ENCODE results near the gene ASTN2. TPM values are rescaled to one million over a fixed set of nuclear protein-coding genes. Genes with fewer than 3 reads are reported as not detected.

ASTN2 gene
- total RNA-seq, 1 donor from 2014 or later: 0.53 TPM

DNA sequence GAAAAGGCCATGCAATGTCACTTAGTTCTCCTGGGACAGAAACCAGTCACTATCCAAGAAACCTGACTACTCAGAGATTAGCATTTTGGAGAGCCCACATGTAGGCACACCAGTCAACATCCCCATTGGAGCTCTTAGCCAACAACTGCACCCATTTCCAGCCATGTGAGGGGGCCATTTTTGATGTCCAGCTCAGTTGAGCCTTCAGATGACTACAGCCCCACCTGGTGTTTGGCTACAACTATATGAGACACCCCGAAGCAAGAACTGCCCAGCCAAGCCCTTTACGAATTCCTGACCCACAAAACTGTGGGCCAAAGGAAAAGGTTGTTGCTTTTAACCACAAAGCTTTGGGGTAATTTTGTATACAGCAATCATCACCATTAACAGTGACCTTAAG, 300.1 kb downstream of the ASTN2 start:
- H3K4me3 ChIP-seq (ENCODE audit: low read depth, low read length): no peak overlapping the region
- DNase-seq (ENCODE audit: low read depth): no peak
- no peaks in the 10 kb centered on the region for H3K36me3 ChIP-seq (ENCODE audit: control insufficient read depth, insufficient read depth, low read length)
- peak; percentile 14 for TF ChIP-seq CTCF (IDR thresholded peaks at IDR 0.05; ENCODE audit: insufficient read depth, low read length, severe bottlenecking)
- no peaks in the 10 kb centered on the region for H3K27me3 ChIP-seq (ENCODE audit: control insufficient read depth, insufficient read depth, low read length)
- FAIRE-seq: peak; percentile 76

- FAIRE-seq (peak; percentile 55), DNase-seq (ENCODE audit: low read depth) (no peak)
- TF ChIP-seq CTCF (IDR thresholded peaks at IDR 0.05; ENCODE audit: insufficient read depth, low read length, severe bottlenecking): no peak
- no peak overlapping the region for H3K4me3 ChIP-seq (ENCODE audit: low read depth, low read length)
- no peaks in the 10 kb centered on the region for H3K36me3 ChIP-seq (ENCODE audit: control insufficient read depth, insufficient read depth, low read length)
- no peaks in the 10 kb centered on the region for H3K27me3 ChIP-seq (ENCODE audit: control insufficient read depth, insufficient read depth, low read length)
Observed at GRCh38 chr9:117104716-117105495, 310.0 kb downstream of the ASTN2 start.

DNA sequence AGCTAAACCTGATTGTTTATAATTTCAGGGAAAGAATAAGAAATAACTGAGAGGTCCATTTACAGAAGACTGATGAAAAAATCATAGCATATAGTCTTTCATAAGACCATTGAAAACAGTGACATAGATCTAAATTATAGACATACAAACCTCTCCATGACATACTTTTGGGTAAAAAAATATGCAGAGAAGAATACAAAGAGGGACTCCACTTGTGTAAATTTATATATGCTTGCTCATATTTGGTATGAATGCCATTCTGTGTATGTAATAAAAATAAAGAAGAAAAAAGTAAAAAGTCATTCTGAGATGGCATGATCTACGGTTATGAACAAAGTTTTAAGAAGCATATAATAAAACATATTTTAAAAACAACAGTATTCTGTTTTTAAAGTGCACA, 310.7 kb downstream of the ASTN2 start:
- FAIRE-seq (no peak), DNase-seq (ENCODE audit: low read depth) (no peak)
- no peaks in the 10 kb centered on the region for H3K27me3 ChIP-seq (ENCODE audit: control insufficient read depth, insufficient read depth, low read length)
- TF ChIP-seq CTCF (IDR thresholded peaks at IDR 0.05; ENCODE audit: insufficient read depth, low read length, severe bottlenecking): no peak
- H3K36me3 ChIP-seq (ENCODE audit: control insufficient read depth, insufficient read depth, low read length): no peaks in the 10 kb centered on the region
- H3K4me3 ChIP-seq (ENCODE audit: low read depth, low read length): no peak overlapping the region

DNA sequence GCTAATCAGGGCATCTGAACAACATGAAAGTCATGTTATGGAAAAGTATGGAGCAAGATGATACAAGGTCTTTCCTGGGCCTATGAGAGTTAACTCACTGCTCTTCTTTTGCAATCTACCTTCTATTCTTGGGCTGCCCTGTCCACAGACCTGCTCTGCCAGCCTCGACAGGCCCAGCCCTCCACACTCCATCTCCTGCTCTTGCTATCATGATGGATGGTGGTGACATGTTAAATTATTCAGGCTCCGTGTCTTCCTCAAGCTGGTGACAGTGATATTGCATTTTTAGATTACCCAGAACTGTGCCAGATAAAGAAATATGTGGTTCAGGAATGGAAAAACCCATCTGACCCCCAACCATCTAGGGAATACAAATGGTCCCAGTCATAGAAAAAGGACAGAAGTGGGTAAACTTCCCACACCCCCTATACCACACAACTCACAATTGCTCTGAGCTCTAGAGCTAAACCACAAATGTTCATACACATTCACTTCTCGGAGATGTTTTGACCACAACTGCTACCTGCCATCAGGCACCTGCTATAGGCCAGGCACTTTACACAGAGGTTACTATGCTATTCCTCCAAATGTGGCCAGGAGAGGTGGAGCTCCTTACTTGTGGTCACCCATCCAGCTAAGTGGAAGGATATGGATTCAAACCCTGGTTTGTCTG, 311.3 kb downstream of the ASTN2 start:
- Histone ChIP-seq H3K36me3 (ENCODE audit: control insufficient read depth, insufficient read depth, low read length) (no peaks in the 10 kb centered on the region), H3K4me3 (ENCODE audit: low read depth, low read length) (no peak overlapping the region), H3K27me3 (ENCODE audit: control insufficient read depth, insufficient read depth, low read length) (no peaks in the 10 kb centered on the region)
- FAIRE-seq: no peak
- no peak for DNase-seq (ENCODE audit: low read depth)
- TF ChIP-seq CTCF (IDR thresholded peaks at IDR 0.05; ENCODE audit: insufficient read depth, low read length, severe bottlenecking): no peak

- TF ChIP-seq CTCF (IDR thresholded peaks at IDR 0.05; ENCODE audit: insufficient read depth, low read length, severe bottlenecking): no peak
- no peak overlapping the region for H3K4me3 ChIP-seq (ENCODE audit: low read depth, low read length)
- FAIRE-seq (no peak), DNase-seq (ENCODE audit: low read depth) (no peak)
- H3K27me3 ChIP-seq (ENCODE audit: control insufficient read depth, insufficient read depth, low read length): no peaks in the 10 kb centered on the region
- H3K36me3 ChIP-seq (ENCODE audit: control insufficient read depth, insufficient read depth, low read length): no peaks in the 10 kb centered on the region
Observed at GRCh38 chr9:117101008-117101407, 313.8 kb downstream of the ASTN2 start.

Measured in bronchial epithelial cell (primary cell).